DOHH2 (cell line): ENCODE results near the gene EGFL8.
"Not testable (repeated sequence)": the region's sequence is repeated elsewhere in the genome, so short reads cannot be mapped to it uniquely, and the experiment has no call there.

Experiments used
- H3F3A ChIP-seq: fragments of 200-600 bp; sonication (generic), shearing (Covaris generic); 2 replicates; pipeline ENCODE4 v1.6.0; 2016; ENCODE audit warnings: antibody characterized with exemption, mild to moderate bottlenecking; ENCODE audit not compliant: control insufficient read depth, insufficient read depth
- H3K27ac ChIP-seq: fragments of 200-600 bp; sonication (generic); 2 replicates; pipeline ENCODE4 v1.5.1; 2014; ENCODE audit warnings: low read depth, mild to moderate bottlenecking, low read length, moderate library complexity
- H3K27me3 ChIP-seq: fragments of 200-600 bp; sonication (generic); 2 replicates; pipeline ENCODE4 v1.6.1; 2014; ENCODE audit warnings: mild to moderate bottlenecking, low read length, mixed read lengths; ENCODE audit not compliant: control insufficient read depth
- H3K36me3 ChIP-seq: fragments of 200-600 bp; sonication (generic); 2 replicates; pipeline ENCODE4 v1.6.1; 2014; ENCODE audit warnings: mild to moderate bottlenecking, low read length, moderate library complexity, mixed read lengths; ENCODE audit not compliant: control insufficient read depth
- H3K4me1 ChIP-seq: fragments of 200-600 bp; sonication (generic); 2 replicates; pipeline ENCODE4 v1.6.1; 2014; ENCODE audit warnings: mild to moderate bottlenecking, low read length, mixed read lengths; ENCODE audit not compliant: control insufficient read depth
- H3K4me2 ChIP-seq: fragments of 200-600 bp; sonication (generic); 2 replicates; pipeline ENCODE4 v1.6.0; 2014; ENCODE audit warnings: mild to moderate bottlenecking, low read length, moderate library complexity
- H3K4me3 ChIP-seq: fragments of 200-600 bp; sonication (generic); 2 replicates; pipeline ENCODE4 v1.5.1; 2014; ENCODE audit warnings: mild to moderate bottlenecking, low read length, mixed read lengths
- H3K79me2 ChIP-seq: fragments of 200-600 bp; sonication (generic); 2 replicates; pipeline ENCODE4 v1.6.1; 2014; ENCODE audit warnings: mild to moderate bottlenecking, low read length, mixed read lengths; ENCODE audit not compliant: control insufficient read depth
- H3K9me2 ChIP-seq: fragments of 200-600 bp; sonication (generic); replicated peaks from 2 replicates; pipeline ENCODE4 v1.6.1; 2014; ENCODE audit warnings: mild to moderate bottlenecking, low read length, mixed read lengths; ENCODE audit not compliant: control insufficient read depth
- H3K9me3 ChIP-seq: fragments of 200-600 bp; sonication (generic); 2 replicates; pipeline ENCODE4 v1.6.1; 2014; ENCODE audit warnings: antibody characterized with exemption, low read length, mixed read lengths; ENCODE audit not compliant: control insufficient read depth, insufficient read depth
- H4K20me1 ChIP-seq: fragments of 200-600 bp; sonication (generic); 2 replicates; pipeline ENCODE4 v1.6.0; 2014; ENCODE audit warnings: low read depth, mild to moderate bottlenecking, antibody characterized with exemption, low read length, moderate library complexity; ENCODE audit not compliant: control insufficient read depth, insufficient read depth
- EZH2phosphoT487 ChIP-seq: fragments of 200-600 bp; sonication (generic); IDR thresholded peaks from 2 replicates; pipeline ENCODE4 v1.6.1; 2017; ENCODE audit warnings: borderline replicate concordance, mild to moderate bottlenecking, antibody characterized with exemption, low read length, moderate library complexity, mixed read lengths
- TF ChIP-seq, protein P1 (sequence below): fragments of 200-600 bp; sonication (generic); IDR thresholded peaks from one replicate; pipeline ENCODE4 v1.5.1; 2014; ENCODE audit warnings: antibody characterized with exemption, mild to moderate bottlenecking, low read depth, low read length; ENCODE audit not compliant: poor library complexity, severe bottlenecking

The EGFL8 gene

DNA sequence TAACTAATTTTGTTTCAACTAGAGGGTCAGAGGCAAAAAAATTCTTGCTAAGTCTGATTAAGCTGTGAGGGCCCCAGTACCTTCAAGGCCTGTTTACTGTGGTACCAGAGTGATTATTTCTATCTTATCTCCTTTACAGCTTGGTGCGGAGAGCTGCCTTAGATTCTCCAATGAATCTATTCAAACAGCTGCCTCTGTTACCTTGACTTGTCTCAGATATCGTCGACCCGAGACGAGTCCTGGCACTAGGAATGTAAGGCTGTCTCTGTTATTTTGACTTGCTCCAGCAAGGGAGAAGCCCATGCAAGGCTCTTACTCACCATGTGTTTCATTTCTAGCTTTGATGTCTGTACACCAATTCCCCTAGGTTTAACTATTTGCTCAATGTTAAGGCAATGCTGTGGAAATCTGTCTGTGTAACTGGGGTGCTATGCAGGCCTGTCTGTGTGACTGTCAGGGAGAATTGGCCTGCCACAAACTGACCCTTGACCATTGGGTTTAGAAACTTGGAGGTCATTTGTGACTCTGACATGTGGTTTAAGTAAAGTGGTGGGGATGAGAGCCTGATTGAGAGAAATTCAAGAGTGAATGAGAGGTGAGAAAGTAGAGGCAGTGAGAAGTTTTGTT, 23.9 kb upstream of the EGFL8 start:
- no peaks in the 10 kb centered on the region for H3F3A ChIP-seq
- H3K27me3 ChIP-seq: no peaks in the 10 kb centered on the region
- H3K9me2 ChIP-seq: no peaks in the 10 kb centered on the region
- H3K4me3 ChIP-seq: no peak overlapping the region
- no peak overlapping the region for H3K4me2 ChIP-seq
- TF ChIP-seq EZH2phosphoT487: no peak
- TF ChIP-seq, protein P1, sequence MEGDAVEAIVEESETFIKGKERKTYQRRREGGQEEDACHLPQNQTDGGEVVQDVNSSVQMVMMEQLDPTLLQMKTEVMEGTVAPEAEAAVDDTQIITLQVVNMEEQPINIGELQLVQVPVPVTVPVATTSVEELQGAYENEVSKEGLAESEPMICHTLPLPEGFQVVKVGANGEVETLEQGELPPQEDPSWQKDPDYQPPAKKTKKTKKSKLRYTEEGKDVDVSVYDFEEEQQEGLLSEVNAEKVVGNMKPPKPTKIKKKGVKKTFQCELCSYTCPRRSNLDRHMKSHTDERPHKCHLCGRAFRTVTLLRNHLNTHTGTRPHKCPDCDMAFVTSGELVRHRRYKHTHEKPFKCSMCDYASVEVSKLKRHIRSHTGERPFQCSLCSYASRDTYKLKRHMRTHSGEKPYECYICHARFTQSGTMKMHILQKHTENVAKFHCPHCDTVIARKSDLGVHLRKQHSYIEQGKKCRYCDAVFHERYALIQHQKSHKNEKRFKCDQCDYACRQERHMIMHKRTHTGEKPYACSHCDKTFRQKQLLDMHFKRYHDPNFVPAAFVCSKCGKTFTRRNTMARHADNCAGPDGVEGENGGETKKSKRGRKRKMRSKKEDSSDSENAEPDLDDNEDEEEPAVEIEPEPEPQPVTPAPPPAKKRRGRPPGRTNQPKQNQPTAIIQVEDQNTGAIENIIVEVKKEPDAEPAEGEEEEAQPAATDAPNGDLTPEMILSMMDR: no peak
- H4K20me1 ChIP-seq: no peaks in the 10 kb centered on the region
- no peaks in the 10 kb centered on the region for H3K79me2 ChIP-seq
- no peaks in the 10 kb centered on the region for H3K4me1 ChIP-seq
- no peaks in the 10 kb centered on the region for H3K9me3 ChIP-seq
- H3K27ac ChIP-seq: no peak overlapping the region
- H3K36me3 ChIP-seq: no peaks in the 10 kb centered on the region

DNA sequence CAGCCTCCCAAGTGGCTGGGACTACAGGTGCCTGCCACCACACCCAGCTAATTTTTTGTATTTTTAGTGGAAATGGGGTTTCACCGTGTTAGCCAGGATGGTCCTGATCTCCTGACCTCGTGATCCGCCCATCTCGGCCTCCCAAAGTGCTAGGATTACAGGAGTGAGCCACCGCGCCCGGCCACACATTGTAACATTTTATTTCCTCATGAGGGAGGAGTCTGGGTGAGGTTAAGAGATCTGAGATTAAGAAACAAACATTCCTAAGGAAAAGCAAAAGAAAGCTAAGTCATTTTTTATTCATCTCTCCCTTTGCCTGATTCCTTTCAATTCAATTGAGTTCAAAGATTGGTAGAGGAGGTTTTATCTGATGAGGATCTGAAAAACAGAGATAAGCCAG, 20.2 kb upstream of the EGFL8 start:
- H3K27ac ChIP-seq, H3K4me3 ChIP-seq, H3K79me2 ChIP-seq, H3K9me3 ChIP-seq, H3K4me2 ChIP-seq, H3K9me2 ChIP-seq, H3K36me3 ChIP-seq, H3K4me1 ChIP-seq, H3F3A ChIP-seq, H4K20me1 ChIP-seq: not testable (repeated sequence)
- H3K27me3 ChIP-seq: peaks cover 12% of the 10 kb centered on the region

DNA sequence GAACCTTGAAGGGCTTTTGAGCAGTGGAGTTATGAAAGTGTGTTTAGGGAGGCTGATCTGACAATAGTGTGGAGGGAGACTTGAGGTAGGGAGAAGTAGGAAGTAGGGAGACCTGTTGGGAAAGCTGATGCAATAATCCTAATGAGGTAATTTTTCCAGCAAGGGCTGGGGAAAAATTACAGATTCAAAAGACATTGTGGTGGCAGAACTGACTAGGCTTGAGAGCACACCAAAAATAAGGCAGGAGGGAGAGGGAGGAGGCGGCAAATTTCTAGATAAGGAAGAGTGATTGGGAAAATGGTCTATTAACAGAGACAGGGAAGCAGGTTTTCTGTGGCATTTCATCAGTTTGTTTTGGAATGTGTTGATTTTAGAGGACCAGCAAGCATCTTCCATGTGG, 18.1 kb upstream of the EGFL8 start:
- no peaks in the 10 kb centered on the region for H3K36me3 ChIP-seq
- no peak overlapping the region for H3K4me2 ChIP-seq
- TF ChIP-seq, protein P1: no peak
- TF ChIP-seq EZH2phosphoT487: no peak
- H3K4me3 ChIP-seq: no peak overlapping the region
- peaks cover under 1% of the 10 kb centered on the region; the same call in 1 of the 2 replicates for H3K4me1 ChIP-seq
- H3K27me3 ChIP-seq: peaks cover 12% of the 10 kb centered on the region
- no peak overlapping the region for H3K27ac ChIP-seq
- H4K20me1 ChIP-seq: no peaks in the 10 kb centered on the region
- peaks cover 3% of the 10 kb centered on the region; the same call in 1 of the 2 replicates for H3F3A ChIP-seq
- no peaks in the 10 kb centered on the region for H3K79me2 ChIP-seq
- no peaks in the 10 kb centered on the region for H3K9me3 ChIP-seq
- H3K9me2 ChIP-seq: no peaks in the 10 kb centered on the region

DNA sequence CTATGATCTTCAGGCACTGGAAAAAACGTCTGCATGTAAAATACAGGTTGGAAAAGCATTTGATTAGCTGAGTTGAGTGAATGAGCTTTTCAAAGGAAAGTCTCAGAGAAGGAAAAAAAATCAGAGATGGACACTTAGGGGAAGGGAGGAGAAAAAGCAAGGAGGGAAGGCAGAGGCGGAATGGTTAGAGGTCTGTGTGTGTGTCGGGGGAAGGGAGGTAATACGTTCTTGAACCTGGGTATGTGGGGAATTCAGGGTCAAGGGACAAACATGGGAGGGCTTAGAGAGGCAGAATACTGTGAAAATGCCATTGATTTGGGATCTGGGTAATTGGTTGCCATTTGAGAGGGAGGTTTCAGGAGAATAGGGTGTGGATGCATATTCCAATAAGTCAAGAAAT, 17.7 kb upstream of the EGFL8 start:
- H3F3A ChIP-seq: peaks cover 3% of the 10 kb centered on the region; the same call in 1 of the 2 replicates
- H3K9me3 ChIP-seq: no peaks in the 10 kb centered on the region
- H3K4me2 ChIP-seq: no peak overlapping the region
- no peaks in the 10 kb centered on the region for H3K36me3 ChIP-seq
- TF ChIP-seq, protein P1: no peak
- no peak for TF ChIP-seq EZH2phosphoT487
- peaks cover 3% of the 10 kb centered on the region; the same call in 1 of the 2 replicates for H3K4me1 ChIP-seq
- H4K20me1 ChIP-seq: no peaks in the 10 kb centered on the region
- H3K4me3 ChIP-seq: no peak overlapping the region
- no peak overlapping the region for H3K27ac ChIP-seq
- peaks cover 12% of the 10 kb centered on the region for H3K27me3 ChIP-seq
- no peaks in the 10 kb centered on the region for H3K79me2 ChIP-seq
- H3K9me2 ChIP-seq: no peaks in the 10 kb centered on the region
